ENCODE results near the gene SLC66A1.

The SLC66A1 gene

GRCh38 chr1:19305880-19306279 lies 6.2 kb upstream of the SLC66A1 start:
- no peak for DNase-seq (ENCODE audit: low read depth)

- no peak for DNase-seq (ENCODE audit: low read depth)
These were observed 5.2 kb upstream of the SLC66A1 start for GRCh38 chr1:19306941-19307340.

DNA sequence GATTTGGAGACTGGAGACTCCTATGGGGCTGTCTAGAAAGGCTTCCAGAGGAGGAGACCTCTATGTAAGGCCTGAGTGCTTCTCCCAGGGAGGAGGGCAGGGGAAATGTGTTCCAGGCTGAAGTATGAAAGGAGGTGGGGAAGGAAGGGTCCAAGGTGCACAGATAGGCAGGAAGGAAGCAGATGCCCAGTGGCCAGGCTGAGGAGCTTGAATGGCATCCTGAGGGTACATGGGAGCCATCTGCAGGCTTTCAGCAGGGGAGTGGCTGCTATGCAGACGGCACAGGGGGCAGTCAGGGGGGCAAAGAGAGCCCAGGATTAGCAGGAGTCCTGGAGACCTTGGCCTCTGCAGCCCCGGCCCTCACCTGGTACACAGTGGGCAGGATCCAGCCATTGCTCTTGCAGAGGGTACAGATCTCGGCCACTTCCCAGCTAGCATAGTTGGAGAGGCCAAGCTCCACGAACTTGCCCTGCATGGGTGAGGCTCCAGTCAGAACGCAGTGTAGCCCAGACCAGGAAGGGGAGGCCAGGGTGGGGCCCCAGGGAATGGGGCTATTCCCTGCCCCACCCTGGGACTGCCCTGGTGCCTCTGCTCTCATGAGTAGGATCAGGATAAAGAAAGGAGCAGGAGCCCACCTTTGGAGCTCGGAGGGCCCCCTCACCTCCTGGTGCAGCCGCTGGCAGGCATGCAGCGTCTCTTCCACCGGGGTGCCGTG lies 4.2 kb upstream of the SLC66A1 start:
- DNase-seq (ENCODE audit: low read depth): no peak

GRCh38 chr1:19308509-19308907 lies 3.6 kb upstream of the SLC66A1 start:
- DNase-seq (ENCODE audit: low read depth): no peak

- no peak for DNase-seq (ENCODE audit: low read depth)
These were observed 2.9 kb upstream of the SLC66A1 start for GRCh38 chr1:19309123-19309813.

DNA sequence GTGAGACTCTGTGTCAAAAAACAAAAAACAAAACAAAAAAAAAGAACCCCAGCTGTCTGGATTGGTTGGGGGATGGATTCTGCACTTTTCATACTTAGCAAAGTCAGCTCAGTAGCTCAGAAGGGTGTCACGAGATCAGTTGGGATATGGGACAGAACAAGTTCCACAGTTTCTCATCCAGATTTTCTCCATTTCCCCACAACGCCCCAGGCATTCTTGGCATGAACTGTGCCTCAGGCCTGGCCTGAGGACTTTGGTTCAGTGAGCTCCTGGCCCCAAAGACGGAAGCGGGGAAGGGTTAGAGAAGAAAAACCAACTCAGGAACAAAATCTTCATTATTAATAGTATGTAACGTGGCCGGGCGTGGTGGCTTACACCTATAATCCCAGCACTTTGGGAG lies 2.1 kb upstream of the SLC66A1 start:
- DNase-seq (ENCODE audit: low read depth): no peak

- DNase-seq (ENCODE audit: low read depth): no peak
These were observed 1.2 kb upstream of the SLC66A1 start for GRCh38 chr1:19310720-19311502.

- no peak for DNase-seq (ENCODE audit: low read depth)
These were observed 609 bp upstream of the SLC66A1 start for GRCh38 chr1:19311503-19311930.

DNA sequence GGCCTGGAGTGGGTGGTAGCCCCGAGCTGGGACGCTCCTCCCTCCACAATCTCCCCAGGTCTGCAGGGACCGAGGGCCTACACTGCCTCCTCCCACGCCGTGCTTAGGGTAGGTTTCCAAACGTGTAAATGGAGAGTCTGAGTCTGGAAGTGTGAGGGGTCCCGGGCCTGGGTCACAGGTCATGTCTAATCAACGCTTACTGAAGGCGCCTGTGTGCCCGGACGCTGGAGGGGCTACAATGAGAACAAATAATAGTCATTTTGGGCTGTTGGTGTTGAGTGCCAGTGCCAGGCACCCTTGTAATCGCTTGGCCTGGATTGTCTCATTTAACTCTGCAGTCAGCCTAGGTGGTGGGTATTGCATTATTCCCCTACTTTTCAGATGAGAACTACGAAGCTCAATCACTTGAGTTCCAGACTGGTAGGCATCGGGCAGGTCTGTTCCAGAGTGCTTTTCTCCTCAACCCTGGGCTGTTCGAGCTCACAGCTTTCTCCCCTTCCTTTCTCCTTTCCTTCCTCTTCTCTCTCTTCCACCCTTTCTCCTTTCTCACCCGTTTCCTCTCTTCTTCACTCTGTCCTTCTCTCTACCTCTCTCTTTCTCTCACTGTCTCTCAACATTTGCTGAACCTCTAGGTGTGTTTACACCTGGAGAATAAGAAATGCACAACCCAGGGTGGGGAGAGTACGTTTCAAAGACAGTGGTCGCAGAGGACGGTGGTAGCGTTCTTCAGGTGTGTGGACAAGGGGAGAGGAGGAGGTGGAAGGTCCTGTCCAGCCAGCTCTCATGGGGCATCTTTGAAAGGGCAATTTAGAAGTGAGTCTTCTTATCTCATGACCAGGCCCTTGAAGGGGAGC lies 883 bp downstream of the SLC66A1 start:
- no peak for DNase-seq (ENCODE audit: low read depth)

GRCh38 chr1:19313636-19313959 lies 1.5 kb downstream of the SLC66A1 start:
- DNase-seq (ENCODE audit: low read depth): no peak

DNA sequence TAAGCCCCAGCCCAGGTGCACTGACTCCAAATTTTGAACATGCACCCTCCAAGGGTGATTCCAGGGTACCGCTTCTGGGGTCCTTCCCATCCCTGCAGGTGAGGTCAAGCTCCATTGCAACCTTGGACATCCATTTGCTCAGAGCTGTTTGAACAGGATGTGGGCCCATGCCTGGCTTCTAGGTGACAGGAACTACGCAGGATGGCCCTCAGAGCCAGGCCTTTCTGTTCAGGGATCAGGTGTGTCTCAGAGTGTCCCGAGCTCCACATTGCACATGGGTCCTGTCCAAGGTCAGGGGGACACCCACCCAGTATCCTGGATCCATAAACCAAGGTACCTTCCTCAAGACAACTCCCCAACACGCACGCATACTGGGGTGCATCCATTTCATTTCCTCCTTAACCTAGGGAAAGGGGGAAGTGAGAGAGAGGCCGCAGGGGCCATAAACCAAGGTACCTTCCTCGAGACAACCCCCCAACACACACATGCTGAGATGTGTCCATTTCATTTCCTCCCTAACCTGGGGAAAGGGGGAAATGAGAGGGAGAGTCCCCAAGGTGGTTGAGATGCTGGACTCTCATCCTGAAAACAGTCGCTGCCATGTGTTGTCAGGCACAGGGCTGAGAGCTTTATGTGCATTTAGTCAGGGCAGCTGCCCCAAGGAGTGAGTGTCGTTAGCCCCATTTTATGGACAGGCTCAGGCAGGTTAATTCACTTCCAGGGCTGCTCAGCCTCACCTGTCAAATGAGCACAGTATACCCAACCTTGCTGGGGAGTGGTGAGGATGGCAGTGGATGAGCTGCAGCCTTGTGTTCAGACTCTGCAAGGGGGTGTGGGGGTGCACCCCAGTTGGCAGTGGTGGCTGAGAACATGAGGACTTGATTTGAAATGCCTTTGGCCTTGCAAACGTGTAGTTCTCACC lies 2.1 kb downstream of the SLC66A1 start:
- no peak for DNase-seq (ENCODE audit: low read depth)

DNA sequence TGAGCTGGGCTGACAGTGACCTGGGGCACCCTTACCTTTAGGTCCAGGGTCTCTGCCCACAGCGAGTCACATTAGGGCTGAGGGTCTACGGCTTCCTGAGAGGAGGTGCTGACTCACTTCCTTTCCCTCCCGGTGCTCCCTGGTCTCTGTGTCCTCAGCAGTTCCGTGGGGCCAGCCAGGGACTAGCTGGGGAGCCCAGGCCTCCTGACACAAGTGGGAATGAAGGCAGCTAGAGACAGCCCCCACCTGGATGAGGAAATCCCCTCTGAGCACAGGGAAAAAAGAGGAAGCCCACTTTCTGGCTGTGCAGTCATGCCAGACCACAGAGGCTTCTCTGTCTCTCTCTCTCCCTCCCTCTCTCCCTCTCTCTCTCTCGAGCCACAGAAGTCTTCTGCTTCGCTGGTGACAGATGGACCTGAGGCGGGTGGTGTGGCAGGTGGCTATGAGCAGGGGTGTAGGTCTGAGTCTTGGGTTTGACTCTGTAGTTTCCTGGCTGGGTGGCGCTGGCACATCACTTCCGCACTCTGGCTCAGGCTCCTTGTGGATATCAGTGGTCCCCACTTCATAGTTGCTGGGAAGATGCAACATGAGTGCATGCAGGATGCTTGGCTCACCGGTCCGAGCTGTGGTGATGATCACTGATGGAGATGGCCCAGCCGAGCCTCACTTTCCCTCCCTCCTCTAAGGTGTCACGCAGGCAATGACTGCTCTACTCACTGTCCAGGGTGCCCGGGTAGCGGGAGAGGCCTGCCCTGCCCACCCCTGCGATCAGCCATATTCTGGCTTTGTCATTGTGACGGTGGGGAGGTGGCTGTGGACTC lies 3.5 kb downstream of the SLC66A1 start:
- no peak for DNase-seq (ENCODE audit: low read depth)

GRCh38 chr1:19317126-19317910 lies 5.2 kb downstream of the SLC66A1 start:
- DNase-seq (ENCODE audit: low read depth): no peak

DNA sequence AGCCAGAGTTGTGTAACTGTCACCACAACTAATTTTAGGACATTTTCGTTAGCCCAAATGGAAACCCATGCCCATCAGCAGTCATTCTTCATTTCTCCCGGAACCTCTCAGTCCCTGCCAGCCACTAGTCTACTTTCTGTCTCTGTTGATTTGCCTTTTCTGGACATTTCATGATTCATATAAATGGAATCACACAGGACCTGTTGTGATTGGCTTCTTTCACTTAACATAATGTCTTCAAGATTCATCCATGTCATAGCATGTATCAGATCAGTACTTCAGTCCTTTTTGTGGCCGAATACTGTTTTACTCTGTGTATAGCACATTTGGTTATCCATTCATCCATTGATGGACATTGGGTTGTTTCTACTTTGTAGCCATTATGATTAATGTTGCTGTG lies 7.1 kb downstream of the SLC66A1 start:
- DNase-seq (ENCODE audit: low read depth): no peak

DNA sequence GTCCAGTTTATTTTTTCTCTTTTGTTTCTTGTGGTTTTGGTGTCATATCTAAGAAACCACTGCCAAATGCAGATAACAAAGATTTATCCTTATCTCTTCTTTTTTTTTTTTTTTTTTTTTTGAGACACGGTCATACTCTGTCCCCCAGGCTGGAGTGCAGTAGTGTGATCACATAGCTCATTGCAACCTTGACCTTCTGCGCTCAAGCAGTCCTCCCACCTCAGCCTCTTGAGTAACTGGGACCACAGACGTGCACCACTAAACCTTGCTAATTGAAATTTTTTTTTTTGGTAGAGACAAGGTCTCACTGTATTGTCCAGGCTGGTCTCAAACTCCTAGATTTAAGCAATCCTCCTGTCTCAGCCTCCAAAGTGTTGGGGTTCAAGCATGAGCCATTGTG lies 8.9 kb downstream of the SLC66A1 start:
- no peak for DNase-seq (ENCODE audit: low read depth)

GRCh38 chr1:19322481-19322880 lies 10.4 kb downstream of the SLC66A1 start:
- no peak for DNase-seq (ENCODE audit: low read depth)

- no peak for DNase-seq (ENCODE audit: low read depth)
These were observed 12.0 kb downstream of the SLC66A1 start for GRCh38 chr1:19323987-19324664.

DNA sequence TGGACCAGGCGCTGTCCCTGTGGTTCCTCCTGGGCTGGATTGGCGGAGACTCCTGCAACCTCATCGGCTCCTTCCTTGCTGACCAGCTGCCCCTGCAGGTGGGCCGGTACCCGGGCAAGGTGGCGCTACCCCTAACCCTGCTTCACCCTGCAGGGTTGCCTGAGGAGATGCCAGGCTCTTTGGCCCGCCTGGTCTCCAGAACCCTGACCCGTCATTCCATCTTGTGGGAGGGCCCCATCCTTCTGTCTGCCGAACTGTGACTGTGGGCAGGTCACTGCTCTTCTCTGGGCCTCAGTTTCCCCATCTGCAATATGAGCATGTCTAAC lies 12.5 kb downstream of the SLC66A1 start:
- no peak for DNase-seq (ENCODE audit: low read depth)

GRCh38 chr1:19325368-19325957 lies 13.3 kb downstream of the SLC66A1 start:
- DNase-seq (ENCODE audit: low read depth): no peak

Measured in stimulated activated CD8-positive, alpha-beta memory T cell treated with anti-CD3 and anti-CD28 coated beads, Interleukin-15, amount 100 ng/mL, for 24 hours (primary cell).